Activated CD4-positive, alpha-beta memory T cell treated with anti-CD3 and anti-CD28 coated beads for 36 hours (primary cell): ENCODE measurements around the gene CNBD2. TPM values are rescaled to one million over a fixed set of nuclear protein-coding genes. Genes with fewer than 3 reads are reported as not detected.
"Not testable (repeated sequence)": the region's sequence is repeated elsewhere in the genome, so short reads cannot be mapped to it uniquely, and the experiment has no call there.

Source experiments
- CTCF ChIA-PET: fragments of 350-600 bp; sonication (Branson Sonifier 250); formaldehyde crosslinking; loops from one replicate; lab custom pipeline; 2021; ENCODE audit warnings: antibody characterized with exemption, inconsistent platforms; lab: Charles Lee
- POLR2A ChIA-PET: fragments of 350-600 bp; sonication (Branson Sonifier 250); formaldehyde crosslinking; loops from one replicate; lab custom pipeline; 2021; ENCODE audit warnings: antibody characterized with exemption; lab: Charles Lee
- DNase-seq: peaks from one replicate; pipeline ENCODE4 v3.0.0-alpha.2; 2020
- H3K27ac Mint-ChIP-seq: one replicate; pipeline ENCODE4 v1.8.0; 2021; ENCODE audit warnings: mixed read lengths
- H3K27me3 Mint-ChIP-seq: one replicate; pipeline ENCODE4 v1.8.0; 2021; ENCODE audit warnings: mixed read lengths
- H3K36me3 Mint-ChIP-seq: one replicate; pipeline ENCODE4 v1.8.0; 2021; ENCODE audit warnings: mixed read lengths
- H3K4me1 Mint-ChIP-seq: one replicate; pipeline ENCODE4 v1.8.0; 2021; ENCODE audit warnings: low read depth, mixed read lengths
- H3K4me3 Mint-ChIP-seq: one replicate; pipeline ENCODE4 v1.8.0; 2021; ENCODE audit warnings: mild to moderate bottlenecking, mixed read lengths
- H3K9me3 Mint-ChIP-seq: one replicate; pipeline ENCODE4 v1.8.0; 2021; ENCODE audit warnings: mixed read lengths
- intact Hi-C: fragments of 100-400 bp; cut with micrococcal nuclease; formaldehyde crosslinking; loops from one replicate; pipeline ENCODE4 v1.15.1; 2023
- total RNA-seq, 2 experiments: library from RNA; stranded (reverse); gene quantifications; one replicate each; pipeline ENCODE4 v1.2.3, GENCODE V29; 2021

The CNBD2 gene
- total RNA-seq, 2 experiments from 2014 or later = 4.0 to 4.2 TPM

DNA sequence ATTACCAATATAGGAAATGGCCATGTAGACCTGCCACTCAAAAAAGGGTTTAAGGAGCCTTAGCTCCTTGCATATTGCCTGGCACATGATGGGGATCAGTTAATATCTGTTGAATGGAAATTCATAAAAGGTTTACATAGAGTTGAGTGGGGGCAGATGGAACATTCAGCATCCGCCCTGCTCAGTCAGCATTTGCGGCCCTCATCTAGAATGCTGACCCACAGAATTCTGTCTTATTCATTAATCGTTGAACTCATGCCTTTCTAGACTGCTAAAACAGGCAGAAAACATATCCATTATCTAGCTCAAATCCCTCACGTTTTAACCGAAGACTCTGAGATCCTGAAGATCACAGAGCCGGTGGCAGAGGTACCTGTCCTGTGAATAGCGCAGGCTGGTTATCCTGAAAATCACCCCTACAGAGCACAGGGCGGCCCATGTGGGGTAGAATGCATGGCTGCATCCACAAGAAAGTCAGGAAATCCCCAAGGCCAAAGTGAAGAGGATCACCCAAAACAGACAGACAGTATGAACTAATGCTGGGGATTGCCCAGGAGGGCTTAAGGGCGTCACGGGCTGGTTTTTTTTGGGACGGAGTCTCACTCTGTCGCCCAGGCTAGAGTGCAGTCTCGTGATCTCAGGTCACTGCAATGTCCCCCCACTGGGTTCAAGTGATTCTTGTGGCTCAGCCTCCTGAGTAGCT is 59.9 kb downstream of the CNBD2 start:
- no peak overlapping the region for H3K27ac Mint-ChIP-seq
- intact Hi-C loops = no loop called here
- no peaks in the 10 kb centered on the region for H3K36me3 Mint-ChIP-seq
- ChIA-PET CTCF (interaction anchor here (1.2 kb wide), 1 partner anchor 110 kb away, joined by 3 read pairs; no protein-coding TSS in a partner anchor), POLR2A (no interaction called here)
- no peaks in the 10 kb centered on the region for H3K9me3 Mint-ChIP-seq
- no peak overlapping the region for H3K4me3 Mint-ChIP-seq
- peaks cover 2% of the 10 kb centered on the region for H3K27me3 Mint-ChIP-seq
- H3K4me1 Mint-ChIP-seq = no peaks in the 10 kb centered on the region
- no peak for DNase-seq

DNA sequence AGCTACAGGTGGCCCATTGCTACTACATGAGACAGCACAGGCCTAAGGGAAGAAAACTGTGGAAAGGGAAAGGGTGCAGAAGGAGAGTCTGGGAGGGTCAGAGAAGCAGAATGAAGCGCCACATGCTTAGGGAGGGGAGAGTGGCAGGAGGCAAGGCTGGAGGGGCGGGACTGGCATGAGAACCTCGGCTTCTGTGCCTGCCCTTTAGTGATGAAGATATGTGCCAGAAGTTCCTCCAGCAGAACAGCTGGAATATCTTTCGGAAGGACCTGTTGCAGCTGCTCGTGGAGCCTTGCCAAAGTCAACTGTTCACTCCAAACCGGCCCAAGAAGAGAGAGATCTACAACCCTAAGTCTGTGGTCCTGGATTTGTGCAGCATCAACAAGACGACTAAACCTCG is 61.8 kb downstream of the CNBD2 start:
- CTCF ChIA-PET = interaction anchor here (1.1 kb wide), 1 partner anchor 36 kb away, joined by 4 read pairs; no protein-coding TSS in a partner anchor

GRCh38 chr20:36031806-36032205 is 63.4 kb downstream of the CNBD2 start:
- Mint-ChIP-seq H3K4me1 (no peaks in the 10 kb centered on the region), H3K36me3 (no peaks in the 10 kb centered on the region), H3K27ac (no peak overlapping the region), H3K27me3 (peaks cover 2% of the 10 kb centered on the region), H3K4me3 (no peak overlapping the region), H3K9me3 (no peaks in the 10 kb centered on the region)
- DNase-seq = no peak
- ChIA-PET POLR2A (no interaction called here), CTCF (interaction anchor here (0.6 to 1.0 kb wide), 2 partner anchors 39 to 595 kb away, joined by 3 read pairs; no protein-coding TSS in a partner anchor)
- intact Hi-C loops = no loop called here

More for the DNA sequence above, 61.8 kb downstream of the CNBD2 start:
- no peak overlapping the region for H3K27ac Mint-ChIP-seq
- POLR2A ChIA-PET = no interaction called here
- intact Hi-C loops = no loop called here
- no peaks in the 10 kb centered on the region for H3K9me3 Mint-ChIP-seq
- no peaks in the 10 kb centered on the region for H3K36me3 Mint-ChIP-seq
- no peak overlapping the region for H3K4me3 Mint-ChIP-seq
- peaks cover 2% of the 10 kb centered on the region for H3K27me3 Mint-ChIP-seq
- DNase-seq = no peak
- H3K4me1 Mint-ChIP-seq = no peaks in the 10 kb centered on the region

DNA sequence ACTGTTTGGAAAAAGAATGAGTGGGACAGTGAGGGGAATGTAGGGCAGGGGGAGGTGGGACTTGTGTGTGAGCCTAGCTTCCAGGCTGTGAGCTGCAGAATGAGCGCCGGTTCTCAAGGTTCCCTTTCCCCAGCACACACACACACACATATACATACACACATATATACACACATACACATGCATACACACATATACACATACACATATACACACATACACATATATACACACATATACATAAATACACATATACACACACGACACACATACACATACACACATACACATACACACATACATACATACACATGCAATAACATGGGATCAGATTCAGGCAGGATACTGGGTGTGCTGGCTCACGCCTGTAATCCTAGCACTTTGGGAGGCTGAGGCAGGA is 66.5 kb downstream of the CNBD2 start:
- Mint-ChIP-seq H3K4me3 (no peak overlapping the region), H3K4me1 (no peaks in the 10 kb centered on the region), H3K27me3 (no peaks in the 10 kb centered on the region), H3K27ac (no peak overlapping the region), H3K9me3 (no peaks in the 10 kb centered on the region), H3K36me3 (no peaks in the 10 kb centered on the region)
- ChIA-PET POLR2A (no interaction called here), CTCF (no interaction called here)
- DNase-seq = no peak
- intact Hi-C loops = no loop called here

- intact Hi-C loops = no loop called here
- Mint-ChIP-seq H3K4me3 (no peak overlapping the region), H3K4me1 (no peaks in the 10 kb centered on the region), H3K27ac (no peak overlapping the region), H3K27me3 (no peaks in the 10 kb centered on the region), H3K9me3 (no peaks in the 10 kb centered on the region), H3K36me3 (no peaks in the 10 kb centered on the region)
- ChIA-PET POLR2A (no interaction called here), CTCF (no interaction called here)
- DNase-seq = no peak
Measured at GRCh38 chr20:36035745-36036144, 67.4 kb downstream of the CNBD2 start.

- Mint-ChIP-seq H3K4me3 (no peak overlapping the region), H3K9me3 (no peaks in the 10 kb centered on the region), H3K27me3 (no peaks in the 10 kb centered on the region), H3K27ac (no peak overlapping the region), H3K36me3 (peaks cover 2% of the 10 kb centered on the region), H3K4me1 (no peaks in the 10 kb centered on the region)
- intact Hi-C loops = no loop called here
- ChIA-PET CTCF (no interaction called here), POLR2A (no interaction called here)
- no peak for DNase-seq
Measured at GRCh38 chr20:36036688-36037087, 68.3 kb downstream of the CNBD2 start.

DNA sequence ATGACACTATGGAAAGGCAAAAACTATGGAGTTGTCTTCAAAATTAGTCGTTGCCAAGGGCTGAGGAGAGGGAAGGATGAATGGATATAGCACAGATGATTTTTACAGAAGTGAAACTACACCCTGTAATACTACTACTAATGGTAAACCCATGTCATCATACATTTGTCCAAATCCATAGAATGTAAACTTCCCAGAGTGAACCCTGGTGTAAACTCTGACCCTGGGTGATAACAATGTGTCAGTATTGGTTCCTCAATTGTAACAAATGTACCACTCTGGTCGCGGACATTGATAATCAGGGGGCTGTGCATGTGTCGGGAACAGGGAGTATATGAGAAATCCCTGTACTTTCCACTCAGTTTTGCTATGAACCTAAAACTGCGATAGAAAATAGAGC is 72.2 kb downstream of the CNBD2 start:
- ChIA-PET POLR2A (no interaction called here), CTCF (no interaction called here)
- Mint-ChIP-seq H3K4me3 (no peak overlapping the region), H3K36me3 (peaks cover 8% of the 10 kb centered on the region), H3K27ac (no peak overlapping the region), H3K27me3 (no peaks in the 10 kb centered on the region), H3K9me3 (no peaks in the 10 kb centered on the region), H3K4me1 (peaks cover 6% of the 10 kb centered on the region)
- no peak for DNase-seq
- intact Hi-C loops = no loop called here

DNA sequence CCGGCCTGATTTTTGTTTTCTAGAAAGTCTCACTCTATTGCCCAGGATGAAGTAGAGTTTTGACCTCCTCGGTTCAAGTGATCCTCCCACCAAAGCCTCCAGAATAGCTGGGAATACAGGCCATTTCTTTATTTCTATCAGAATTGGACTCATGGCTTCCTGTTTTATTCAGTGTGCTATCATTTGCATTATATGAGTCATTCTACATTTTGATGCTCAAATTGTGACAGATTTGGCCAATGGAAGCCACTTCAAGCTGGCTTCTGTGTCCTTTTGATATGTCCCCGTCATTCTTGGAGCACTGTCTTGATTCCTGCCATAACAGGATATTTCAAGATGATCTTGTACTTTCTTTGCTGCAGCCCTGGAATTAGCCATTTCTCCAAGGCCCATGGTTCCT is 75.1 kb downstream of the CNBD2 start:
- H3K27ac Mint-ChIP-seq = no peak overlapping the region
- no peaks in the 10 kb centered on the region for H3K27me3 Mint-ChIP-seq
- no peak overlapping the region for H3K4me3 Mint-ChIP-seq
- intact Hi-C loops = no loop called here
- ChIA-PET POLR2A (interaction anchor here (1.8 kb wide), 1 partner anchor 22 kb away, joined by 6 read pairs; no protein-coding TSS in a partner anchor), CTCF (interaction anchor here (1.0 kb wide), 1 partner anchor 50 kb away, joined by 3 read pairs; no protein-coding TSS in a partner anchor)
- peaks cover 20% of the 10 kb centered on the region for H3K36me3 Mint-ChIP-seq
- DNase-seq = no peak
- H3K9me3 Mint-ChIP-seq = no peaks in the 10 kb centered on the region
- peaks cover 25% of the 10 kb centered on the region for H3K4me1 Mint-ChIP-seq

- ChIA-PET CTCF (interaction anchor here (1.5 kb wide), 1 partner anchor 51 kb away, joined by 3 read pairs; no protein-coding TSS in a partner anchor), POLR2A (interaction anchor here (1.8 kb wide), 1 partner anchor 21 kb away, joined by 6 read pairs; no protein-coding TSS in a partner anchor)
- H3K27me3 Mint-ChIP-seq = no peaks in the 10 kb centered on the region
- H3K27ac Mint-ChIP-seq = no peak overlapping the region
- no peak overlapping the region for H3K4me3 Mint-ChIP-seq
- no peak for DNase-seq
- H3K4me1 Mint-ChIP-seq = peaks cover 30% of the 10 kb centered on the region
- peaks cover 26% of the 10 kb centered on the region for H3K36me3 Mint-ChIP-seq
- no peaks in the 10 kb centered on the region for H3K9me3 Mint-ChIP-seq
- intact Hi-C loops = no loop called here
Measured at GRCh38 chr20:36043892-36044515, 75.6 kb downstream of the CNBD2 start.

- H3K9me3 Mint-ChIP-seq = no peaks in the 10 kb centered on the region
- H3K36me3 Mint-ChIP-seq = peaks cover 34% of the 10 kb centered on the region
- H3K4me1 Mint-ChIP-seq = peaks cover 30% of the 10 kb centered on the region
- H3K4me3 Mint-ChIP-seq = no peak overlapping the region
- no peak for DNase-seq
- ChIA-PET CTCF (interaction anchor here (1.5 kb wide), 1 partner anchor 52 kb away, joined by 3 read pairs; no protein-coding TSS in a partner anchor), POLR2A (no interaction called here)
- H3K27ac Mint-ChIP-seq = no peak overlapping the region
- intact Hi-C loops = no loop called here
- no peaks in the 10 kb centered on the region for H3K27me3 Mint-ChIP-seq
Measured at GRCh38 chr20:36045373-36045714, 77.0 kb downstream of the CNBD2 start.

DNA sequence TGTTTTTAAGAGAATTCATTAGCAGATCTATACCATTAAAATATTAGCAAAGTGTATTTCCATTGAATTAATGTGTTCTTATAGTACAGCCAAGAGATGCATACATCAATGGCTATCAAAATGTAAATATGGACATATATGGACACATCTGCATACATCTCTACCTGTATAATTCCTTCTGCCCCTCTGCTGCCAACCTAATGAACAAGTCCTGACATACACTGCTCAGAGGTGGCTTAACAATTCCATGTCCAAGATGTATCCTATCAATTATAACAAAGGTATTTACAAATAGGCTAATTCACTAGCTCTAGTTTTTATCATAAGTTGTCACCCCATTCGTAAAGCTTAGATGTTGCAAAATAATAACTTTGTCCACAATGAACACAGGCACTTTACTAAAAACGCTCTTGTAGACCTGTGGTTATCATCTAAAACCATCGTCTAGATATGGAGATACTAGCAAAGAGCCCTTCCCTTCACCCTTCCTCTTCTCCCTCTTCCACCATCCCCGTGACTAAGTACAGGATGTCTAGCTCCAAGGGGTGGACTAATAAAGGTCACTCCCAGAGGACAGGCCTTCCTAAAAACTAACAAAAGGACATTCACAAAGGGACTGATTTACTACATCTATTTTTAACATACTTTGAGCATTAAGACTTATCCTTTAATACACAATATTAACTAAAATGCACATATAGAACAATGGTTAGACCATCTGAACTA is 77.8 kb downstream of the CNBD2 start:
- H3K4me3 Mint-ChIP-seq, DNase-seq, H3K9me3 Mint-ChIP-seq, H3K27ac Mint-ChIP-seq, POLR2A ChIA-PET, CTCF ChIA-PET, intact Hi-C loops, H3K27me3 Mint-ChIP-seq: not testable (repeated sequence)
- Mint-ChIP-seq H3K4me1 (peaks cover 34% of the 10 kb centered on the region), H3K36me3 (peaks cover 34% of the 10 kb centered on the region)

- H3K4me1 Mint-ChIP-seq = peaks cover 33% of the 10 kb centered on the region
- peaks cover 28% of the 10 kb centered on the region for H3K36me3 Mint-ChIP-seq
- CTCF ChIA-PET = not testable (repeated sequence)
Measured at GRCh38 chr20:36049408-36049807, 81.0 kb downstream of the CNBD2 start.

More at GRCh38 chr20:36049408-36049807, 81.0 kb downstream of the CNBD2 start:
- not testable (repeated sequence) for H3K27me3 Mint-ChIP-seq, H3K9me3 Mint-ChIP-seq
- intact Hi-C loops = loop anchor here (2.0 kb wide), 1 partner anchor 389 kb away; no protein-coding TSS in a partner anchor
- POLR2A ChIA-PET = interaction anchor here (0.7 to 2.0 kb wide), 2 partner anchors 18 to 96 kb away, joined by 3 to 8 read pairs; partner anchors contain the start of gene SCAND1
- Mint-ChIP-seq H3K27ac (peak overlapping the region; percentile 94), H3K4me3 (peak overlapping the region; percentile 94)
- peak; percentile 13 for DNase-seq
